Uterus (tissue), 2 donors: ENCODE results near the gene RSPO1.

Experiments
- POLR2A ChIP-seq, 2 donors: fragments of 450-650 bp; IDR thresholded peaks; one replicate each; pipeline ENCODE4 v1.6.1; 2016; ENCODE audit warnings: antibody characterized with exemption in 2 of 2, mild to moderate bottlenecking in 1 of 2, moderate library complexity in 1 of 2
- TF ChIP-seq, protein P1 (sequence below), 4 experiments: fragments of 200-600 bp in 2 of 4; fragments of 450-650 bp in 2 of 4; sonication (generic) in 2 of 4; IDR thresholded peaks; one replicate each; pipeline ENCODE4 v1.5.1; 2016 to 2019; ENCODE audit warnings: antibody characterized with exemption in 4 of 4, mild to moderate bottlenecking in 2 of 4, moderate library complexity in 1 of 4

DNA sequence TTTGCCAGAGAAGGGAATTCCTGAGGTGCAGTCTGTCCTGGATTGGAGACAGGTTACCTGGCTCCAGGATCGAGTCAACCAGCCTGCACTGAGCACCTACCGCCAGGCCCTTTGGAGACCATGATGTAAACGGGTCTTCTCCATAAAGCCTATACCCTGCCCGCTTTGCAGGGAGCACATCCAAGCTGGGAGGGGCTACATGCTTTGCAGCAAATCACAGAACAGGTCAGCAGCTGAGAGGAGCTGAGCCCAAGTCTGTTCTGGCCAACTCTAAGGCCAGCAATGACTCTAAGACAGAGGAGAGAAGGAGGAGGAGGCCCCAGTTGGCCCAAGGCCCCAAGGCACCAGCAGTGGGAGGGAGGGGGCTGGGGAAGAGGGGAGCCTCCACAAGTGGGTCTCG is 15.5 kb upstream of the RSPO1 start:
- no peak for TF ChIP-seq POLR2A (IDR thresholded peaks at IDR 0.05)
- TF ChIP-seq, protein P1, sequence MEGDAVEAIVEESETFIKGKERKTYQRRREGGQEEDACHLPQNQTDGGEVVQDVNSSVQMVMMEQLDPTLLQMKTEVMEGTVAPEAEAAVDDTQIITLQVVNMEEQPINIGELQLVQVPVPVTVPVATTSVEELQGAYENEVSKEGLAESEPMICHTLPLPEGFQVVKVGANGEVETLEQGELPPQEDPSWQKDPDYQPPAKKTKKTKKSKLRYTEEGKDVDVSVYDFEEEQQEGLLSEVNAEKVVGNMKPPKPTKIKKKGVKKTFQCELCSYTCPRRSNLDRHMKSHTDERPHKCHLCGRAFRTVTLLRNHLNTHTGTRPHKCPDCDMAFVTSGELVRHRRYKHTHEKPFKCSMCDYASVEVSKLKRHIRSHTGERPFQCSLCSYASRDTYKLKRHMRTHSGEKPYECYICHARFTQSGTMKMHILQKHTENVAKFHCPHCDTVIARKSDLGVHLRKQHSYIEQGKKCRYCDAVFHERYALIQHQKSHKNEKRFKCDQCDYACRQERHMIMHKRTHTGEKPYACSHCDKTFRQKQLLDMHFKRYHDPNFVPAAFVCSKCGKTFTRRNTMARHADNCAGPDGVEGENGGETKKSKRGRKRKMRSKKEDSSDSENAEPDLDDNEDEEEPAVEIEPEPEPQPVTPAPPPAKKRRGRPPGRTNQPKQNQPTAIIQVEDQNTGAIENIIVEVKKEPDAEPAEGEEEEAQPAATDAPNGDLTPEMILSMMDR (IDR thresholded peaks at IDR 0.05): no peak
